Right lobe of liver (tissue), 4 donors: Measurements from ENCODE around the gene RBP5.

ENCODE experiments used
- CTCF ChIP-seq, 4 donors: fragments of 200-600 bp in 3 of 4; fragments of 450-650 bp in 1 of 4; IDR thresholded peaks; one replicate each; pipeline versions ENCODE4 v1.5.1 to v1.8.0; 2016 to 2022; ENCODE audit warnings: antibody characterized with exemption in 4 of 4, mild to moderate bottlenecking in 2 of 4
- POLR2A ChIP-seq: fragments of 450-650 bp; IDR thresholded peaks from one replicate; pipeline ENCODE4 v1.6.1; 2017; ENCODE audit warnings: antibody characterized with exemption, mild to moderate bottlenecking
- donor health status: DM: no; HTN: no; CAD: no.
- donor health status: DM: no; HTN: no; CAD: no.
- donor health status: DM: no; HTN: yes; CAD: no.

GRCh38 chr12:7090222-7090998 is 38.3 kb downstream of the RBP5 start:
- TF ChIP-seq CTCF (IDR thresholded peaks at IDR 0.05) (no peak), POLR2A (no peak)
